ENCODE results near the gene RMND5A.
A peak's percentile ranks its signal among the peaks of the same experiment; 100 is the strongest.

The RMND5A gene

GRCh38 chr2:86794861-86795260 lies 74.8 kb downstream of the RMND5A start:
- no peak overlapping the region for H3K27ac ChIP-seq
- TF ChIP-seq, protein P1, sequence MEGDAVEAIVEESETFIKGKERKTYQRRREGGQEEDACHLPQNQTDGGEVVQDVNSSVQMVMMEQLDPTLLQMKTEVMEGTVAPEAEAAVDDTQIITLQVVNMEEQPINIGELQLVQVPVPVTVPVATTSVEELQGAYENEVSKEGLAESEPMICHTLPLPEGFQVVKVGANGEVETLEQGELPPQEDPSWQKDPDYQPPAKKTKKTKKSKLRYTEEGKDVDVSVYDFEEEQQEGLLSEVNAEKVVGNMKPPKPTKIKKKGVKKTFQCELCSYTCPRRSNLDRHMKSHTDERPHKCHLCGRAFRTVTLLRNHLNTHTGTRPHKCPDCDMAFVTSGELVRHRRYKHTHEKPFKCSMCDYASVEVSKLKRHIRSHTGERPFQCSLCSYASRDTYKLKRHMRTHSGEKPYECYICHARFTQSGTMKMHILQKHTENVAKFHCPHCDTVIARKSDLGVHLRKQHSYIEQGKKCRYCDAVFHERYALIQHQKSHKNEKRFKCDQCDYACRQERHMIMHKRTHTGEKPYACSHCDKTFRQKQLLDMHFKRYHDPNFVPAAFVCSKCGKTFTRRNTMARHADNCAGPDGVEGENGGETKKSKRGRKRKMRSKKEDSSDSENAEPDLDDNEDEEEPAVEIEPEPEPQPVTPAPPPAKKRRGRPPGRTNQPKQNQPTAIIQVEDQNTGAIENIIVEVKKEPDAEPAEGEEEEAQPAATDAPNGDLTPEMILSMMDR (conservative IDR thresholded peaks at IDR 0.05): no peak
- no peak for TF ChIP-seq ZFX (IDR thresholded peaks at IDR 0.05)

DNA sequence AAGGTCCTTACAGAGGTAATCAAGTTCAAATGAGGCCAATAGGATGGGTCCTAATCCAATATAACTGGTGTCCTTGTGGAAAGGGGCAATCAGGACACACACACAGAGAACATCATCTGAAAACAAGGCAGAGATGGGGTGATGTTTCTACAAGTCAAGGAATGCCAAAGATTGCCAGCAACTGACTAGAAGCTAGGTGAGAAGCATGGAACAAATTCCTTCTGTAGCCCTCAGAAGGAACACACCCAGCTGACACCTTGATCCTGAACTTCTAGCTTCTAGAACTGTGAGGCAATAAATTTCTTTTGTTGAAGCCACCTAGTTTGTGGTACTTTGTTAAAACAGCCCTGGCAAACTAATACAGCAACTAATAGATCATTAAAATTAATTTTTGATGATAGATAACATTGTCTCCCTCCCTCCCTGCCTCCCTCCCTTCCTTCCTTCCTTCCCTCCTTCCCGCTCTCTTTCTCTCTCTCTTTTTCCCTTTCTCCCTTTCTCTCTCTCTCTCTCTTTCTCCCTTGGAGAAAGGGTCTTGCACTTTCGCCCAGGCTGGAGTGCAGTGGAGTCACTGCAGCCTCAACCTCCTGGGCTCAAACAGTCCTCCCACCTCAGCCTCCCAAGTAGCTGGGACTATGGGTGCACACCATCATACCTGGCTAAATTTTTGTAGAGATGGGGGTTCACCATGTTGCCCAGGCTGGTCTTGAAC lies 80.9 kb downstream of the RMND5A start:
- no peak for TF ChIP-seq ZFX (IDR thresholded peaks at IDR 0.05)
- TF ChIP-seq, protein P1 (conservative IDR thresholded peaks at IDR 0.05): no peak
- no peak overlapping the region for H3K27ac ChIP-seq

- no peak for TF ChIP-seq ZFX (IDR thresholded peaks at IDR 0.05)
Observed at GRCh38 chr2:86806059-86806857, 86.2 kb downstream of the RMND5A start.

DNA sequence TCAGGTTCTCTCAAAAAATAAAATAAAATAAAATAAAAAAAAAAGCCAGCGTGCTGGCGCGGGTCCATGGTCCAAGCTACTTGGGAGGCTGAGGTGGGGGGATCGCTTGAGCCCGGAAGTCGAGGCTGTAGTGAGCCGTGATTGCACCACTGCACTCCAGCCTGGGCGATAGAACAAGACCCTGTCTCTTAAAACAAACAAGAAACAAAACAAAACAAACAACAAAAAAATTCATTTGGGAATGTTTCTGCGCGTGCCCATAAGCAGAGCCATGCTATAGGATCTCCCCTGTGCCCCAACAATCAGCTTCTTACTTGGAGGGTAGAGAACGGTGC lies 87.0 kb downstream of the RMND5A start:
- TF ChIP-seq, protein P1 (conservative IDR thresholded peaks at IDR 0.05): no peak
- TF ChIP-seq ZFX (IDR thresholded peaks at IDR 0.05): no peak
- H3K27ac ChIP-seq: peak overlapping the region; percentile 64

More at GRCh38 chr2:86806059-86806857, 86.2 kb downstream of the RMND5A start:
- H3K27ac ChIP-seq: no peak overlapping the region; the same call in 1 of the 2 replicates

DNA sequence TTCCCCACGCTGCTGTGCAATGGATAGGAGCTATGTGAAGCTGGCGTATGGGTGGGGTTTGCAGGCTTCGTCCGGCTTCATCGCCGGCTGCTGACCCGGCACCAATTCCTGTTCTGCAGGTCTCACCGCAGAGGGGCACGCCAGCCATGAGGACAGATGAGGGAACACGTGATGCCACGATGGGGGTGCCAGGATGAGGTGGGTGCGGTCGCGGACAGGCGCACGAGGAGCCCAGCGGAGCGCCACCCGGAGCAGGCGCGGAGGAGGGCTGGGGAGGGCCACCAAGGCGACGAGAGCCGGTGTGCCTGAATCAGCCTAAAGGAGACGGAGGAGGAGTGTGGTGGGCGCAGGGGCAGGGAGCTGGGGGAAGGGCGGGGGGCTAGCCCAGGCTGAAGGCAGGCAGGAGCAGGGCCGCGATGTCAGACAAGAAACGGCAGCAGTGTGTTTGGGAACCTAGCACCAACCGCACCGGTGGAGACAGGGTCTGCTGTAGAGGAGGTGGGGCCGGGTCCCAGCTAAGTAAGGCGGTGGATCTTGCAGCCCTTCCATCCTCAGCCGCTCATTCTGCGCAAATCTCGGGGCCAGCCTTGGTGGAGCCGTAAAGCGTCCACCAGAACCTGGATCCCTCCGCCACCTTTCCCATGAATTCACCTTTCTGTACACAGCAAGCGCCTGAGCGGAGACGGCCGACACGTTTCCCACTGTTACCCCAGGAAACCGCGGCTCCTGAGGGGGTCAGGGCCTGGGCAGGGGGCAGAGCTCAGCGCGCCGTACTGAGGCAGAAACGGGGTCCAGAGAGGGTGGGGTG lies 87.6 kb downstream of the RMND5A start:
- H3K27ac ChIP-seq: peak overlapping the region; percentile 64
- no peak for TF ChIP-seq ZFX (IDR thresholded peaks at IDR 0.05)
- TF ChIP-seq, protein P1 (conservative IDR thresholded peaks at IDR 0.05): no peak

DNA sequence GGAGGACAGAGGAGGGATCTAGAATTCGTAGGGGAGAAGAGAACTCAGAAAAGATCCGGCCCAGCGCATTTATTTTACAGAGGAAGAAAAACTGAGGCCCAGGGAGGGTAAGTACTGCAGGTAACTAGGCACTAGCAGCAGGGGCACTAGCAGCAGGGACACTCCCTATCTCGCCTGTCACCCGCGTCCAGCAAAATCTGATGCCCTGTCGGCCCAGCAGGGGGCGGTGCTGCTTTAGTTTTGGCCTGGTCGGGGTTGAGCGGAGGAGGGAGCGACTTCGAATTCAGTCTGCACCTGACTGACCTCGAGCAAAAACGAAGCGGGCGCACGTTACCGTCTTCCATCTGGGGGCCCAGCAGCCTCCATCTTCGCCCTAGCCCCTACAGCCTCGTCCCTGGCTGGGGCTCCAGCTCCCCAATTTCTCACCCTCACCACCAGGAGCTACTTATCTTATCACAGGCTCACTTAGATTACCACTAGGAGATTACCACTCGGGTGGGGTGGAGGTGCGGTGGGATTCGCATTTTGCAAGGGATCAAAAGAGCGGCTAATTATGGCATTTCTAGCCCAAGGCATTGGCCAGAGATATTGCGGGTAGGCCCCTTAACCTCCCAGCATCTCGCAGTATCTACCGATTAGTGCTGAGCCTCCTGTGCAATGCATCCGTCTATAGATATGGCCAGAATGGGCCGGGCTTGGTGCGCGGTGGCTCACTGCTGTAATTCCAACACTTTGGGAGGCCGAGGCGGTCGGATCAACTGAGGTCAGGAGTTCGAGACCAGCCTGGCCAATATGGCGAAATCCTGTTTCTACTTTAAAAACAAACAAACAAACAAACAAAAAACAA lies 88.4 kb downstream of the RMND5A start:
- peak overlapping the region; percentile 64 for H3K27ac ChIP-seq
- TF ChIP-seq, protein P1 (conservative IDR thresholded peaks at IDR 0.05): peak; percentile 84
- no peak for TF ChIP-seq ZFX (IDR thresholded peaks at IDR 0.05)

Data from C4-2B (cell line).